Daoy (cell line): ENCODE results near the gene THAP7. TPM values are rescaled to one million over a fixed set of nuclear protein-coding genes. Genes with fewer than 3 reads are reported as not detected.

ENCODE experiments used
- total RNA-seq: library from RNA; depleted of rRNA; stranded (reverse); fragments of >200 nt; shearing (Covaris generic); gene quantifications from 2 replicates; pipeline ENCODE4 v1.2.3, GENCODE V29; 2014; rRNA removed

THAP7 gene
- total RNA-seq, 1 experiment from 2014 or later: 42.3 TPM

Other genes starting within 250 kb of the THAP7 start
- 0.17 TPM in 1 of 2 replicates, not detected in the other for gene SERPIND1, start 228.0 kb downstream of the THAP7 start, total RNA-seq
- gene PI4KA, start 143.3 kb downstream of the THAP7 start, total RNA-seq: 13.0 and 15.7 TPM in 2 replicates
- gene SNAP29, start 143.1 kb downstream of the THAP7 start, total RNA-seq: 5.4 and 6.6 TPM in 2 replicates
- gene CRKL, start 84.7 kb downstream of the THAP7 start, total RNA-seq: 32.2 and 33.8 TPM in 2 replicates
- gene AIFM3, start 34.9 kb downstream of the THAP7 start, total RNA-seq: 2.0 TPM in 1 of 2 replicates, not detected in the other
- 19.1 and 22.9 TPM in 2 replicates for gene LZTR1, start 19.8 kb downstream of the THAP7 start, total RNA-seq
- 1.3 and 1.6 TPM in 2 replicates for gene P2RX6, start 13.0 kb upstream of the THAP7 start, total RNA-seq
- not detected in 2 replicates for gene SLC7A4, start 30.4 kb upstream of the THAP7 start, total RNA-seq
- not detected in 2 replicates for gene LRRC74B, start 43.8 kb upstream of the THAP7 start, total RNA-seq